CD1c-positive myeloid dendritic cell (primary cell): Measurements from ENCODE around the gene IGF2BP1.
"Not testable (repeated sequence)": the region's sequence is repeated elsewhere in the genome, so short reads cannot be mapped to it uniquely, and the experiment has no call there.

Experiments used
- DNase-seq: peaks from one replicate; pipeline ENCODE4 v3.0.0-alpha.2; 2016; ENCODE audit errors: extremely low spot score

The IGF2BP1 gene

DNA sequence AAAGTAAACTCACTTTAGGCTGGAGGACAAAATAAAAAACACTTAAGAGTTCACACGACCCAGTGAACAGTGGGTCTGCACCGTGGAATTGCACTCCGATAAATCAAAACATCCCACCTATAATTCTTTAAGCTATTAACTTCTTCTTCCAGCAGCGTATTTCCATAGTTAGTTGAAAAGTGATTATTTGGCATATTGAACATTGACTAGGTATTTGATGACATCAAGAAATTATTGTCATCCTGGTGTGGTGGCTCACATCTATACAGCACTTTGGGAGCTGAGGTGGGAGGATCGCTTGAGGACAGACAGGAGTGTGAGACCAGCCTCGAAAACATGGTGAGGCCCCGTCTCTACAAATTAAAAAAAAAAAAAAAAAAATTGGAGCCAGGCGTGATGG, 23.4 kb downstream of the IGF2BP1 start:
- no peak for DNase-seq

GRCh38 chr17:49021095-49021767, 24.0 kb downstream of the IGF2BP1 start:
- no peak for DNase-seq

GRCh38 chr17:49021768-49022103, 24.6 kb downstream of the IGF2BP1 start:
- no peak for DNase-seq

DNA sequence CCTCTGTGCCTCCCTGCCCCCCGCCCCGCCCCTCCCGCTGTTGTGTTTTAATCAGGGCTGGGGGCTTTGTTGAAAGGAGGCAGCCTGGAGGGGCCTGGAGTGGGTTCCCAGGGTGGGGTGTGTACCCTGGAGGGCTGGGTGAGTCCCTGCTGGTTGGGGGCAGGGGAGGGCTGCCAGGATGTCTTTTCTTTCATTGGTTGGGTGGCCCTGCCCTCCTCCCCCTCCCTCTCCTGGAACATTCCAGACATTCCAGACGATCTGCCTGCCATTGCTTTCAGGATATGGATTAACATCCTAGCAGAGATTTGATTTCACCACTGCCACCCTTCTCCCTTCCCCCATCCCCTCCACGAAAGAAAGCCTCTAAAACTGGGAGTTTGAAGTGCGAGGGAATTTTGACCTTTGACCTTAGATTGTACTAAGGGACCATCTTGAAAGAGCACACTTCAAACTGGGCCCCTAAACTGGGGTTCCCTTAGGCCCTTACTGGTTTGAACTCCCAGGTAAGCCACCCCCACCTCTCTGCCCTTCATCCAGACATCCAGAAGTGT, 25.3 kb downstream of the IGF2BP1 start:
- DNase-seq = no peak

DNA sequence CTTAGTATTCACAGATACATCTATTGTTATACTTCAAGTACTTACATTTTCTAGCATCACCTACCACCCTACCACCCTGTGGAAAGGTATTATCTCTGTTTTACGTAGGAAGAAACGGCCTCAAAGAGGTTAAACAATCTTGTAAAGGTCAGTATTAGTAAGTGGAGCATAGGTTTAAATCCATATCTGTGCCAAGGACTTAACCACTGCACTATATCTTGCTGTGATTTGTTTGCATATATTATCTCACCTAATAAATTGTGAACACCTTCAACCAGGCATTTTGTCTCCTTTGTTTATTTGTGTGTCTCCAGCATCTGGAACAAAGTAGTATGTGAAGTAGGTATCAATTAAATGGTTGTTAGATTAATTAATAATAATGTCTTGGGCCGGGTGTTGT, 27.3 kb downstream of the IGF2BP1 start:
- no peak for DNase-seq

GRCh38 chr17:49026447-49026846, 29.3 kb downstream of the IGF2BP1 start:
- not testable (repeated sequence) for DNase-seq

- DNase-seq = no peak
Measured at GRCh38 chr17:49028271-49028670, 31.1 kb downstream of the IGF2BP1 start.

DNA sequence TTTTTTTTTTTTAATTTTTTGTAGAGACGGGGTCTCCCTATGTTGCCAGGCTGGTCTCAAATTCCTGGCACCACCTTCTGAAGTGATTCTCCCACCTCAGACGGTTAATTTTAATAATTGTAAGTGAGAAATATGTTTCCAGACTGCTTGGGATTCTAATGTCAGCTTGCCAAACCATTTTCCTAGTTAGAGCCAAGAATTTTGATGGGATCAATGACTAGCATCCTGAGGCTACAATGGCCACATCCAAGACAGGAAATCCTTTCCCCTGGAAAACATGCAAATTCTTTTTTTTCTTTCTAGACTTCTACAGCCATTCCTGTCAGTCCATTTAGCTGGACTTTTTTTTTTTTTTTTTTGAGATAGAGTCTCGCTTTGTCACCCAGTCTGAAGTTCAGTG, 32.6 kb downstream of the IGF2BP1 start:
- no peak for DNase-seq

- DNase-seq = peak; percentile 79
Measured at GRCh38 chr17:49031965-49032928, 35.1 kb downstream of the IGF2BP1 start.

DNA sequence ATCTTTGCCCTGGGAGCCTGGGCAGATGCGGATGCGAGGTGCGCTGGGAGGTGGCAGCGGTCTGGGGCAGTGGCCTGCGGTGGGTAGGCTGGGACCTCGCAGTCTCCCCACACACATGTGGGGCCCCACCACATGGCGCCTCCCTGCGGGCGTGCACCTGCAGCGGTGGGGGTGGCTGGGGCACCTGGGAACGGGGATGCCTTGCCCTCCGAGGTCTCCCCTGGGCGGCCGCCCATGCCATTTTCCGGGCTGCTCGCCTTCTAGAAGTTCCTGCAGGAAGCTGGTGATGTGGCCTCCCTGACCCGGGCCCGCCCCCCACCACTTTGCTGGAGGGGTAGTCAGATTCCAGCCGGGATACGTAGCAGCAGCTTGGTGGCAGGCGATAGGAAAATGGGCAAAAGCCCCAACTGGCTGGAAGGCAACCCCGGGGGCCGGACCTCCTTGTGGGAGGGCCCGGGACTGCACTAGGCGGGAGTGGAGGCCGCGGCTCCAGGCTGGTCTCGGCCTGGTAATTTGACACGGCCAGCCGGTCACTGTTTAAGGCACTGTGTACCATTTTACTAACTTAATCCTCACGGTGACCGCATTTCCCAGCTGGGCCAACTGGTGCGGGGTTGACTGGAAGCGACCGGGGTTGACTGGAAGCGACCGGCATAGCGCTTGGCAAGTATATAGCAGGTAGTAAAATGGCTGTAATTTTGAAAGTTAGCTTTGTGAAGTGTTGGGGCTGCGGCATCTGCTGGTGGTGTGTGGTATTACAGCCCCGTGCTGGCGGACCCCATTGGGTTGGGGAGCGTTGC, 38.5 kb downstream of the IGF2BP1 start:
- DNase-seq = no peak

- no peak for DNase-seq
Measured at GRCh38 chr17:49036270-49036626, 39.1 kb downstream of the IGF2BP1 start.

GRCh38 chr17:49038138-49038537, 41.0 kb downstream of the IGF2BP1 start:
- no peak for DNase-seq

DNA sequence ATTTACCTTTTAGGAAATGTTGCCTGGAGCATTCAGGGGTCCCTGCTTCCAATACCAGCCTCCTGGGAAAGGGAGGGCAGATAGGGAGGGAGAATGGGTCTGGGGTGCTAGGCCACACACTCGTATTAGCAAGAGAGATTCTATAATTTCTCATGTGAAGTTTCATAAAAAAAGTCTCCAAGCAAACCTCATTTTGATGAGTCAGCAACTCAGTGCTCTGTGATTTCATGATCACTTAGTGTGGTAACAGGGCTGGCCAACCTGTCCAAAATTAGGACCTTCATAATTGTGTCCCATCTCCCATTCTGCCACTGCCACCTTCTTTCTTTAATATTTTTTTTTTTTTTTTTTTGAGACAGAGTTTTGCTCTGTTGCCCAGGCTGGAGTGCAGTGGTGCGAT, 41.4 kb downstream of the IGF2BP1 start:
- DNase-seq = no peak

GRCh38 chr17:49039518-49039917, 42.3 kb downstream of the IGF2BP1 start:
- DNase-seq = not testable (repeated sequence)

- DNase-seq = no peak
Measured at GRCh38 chr17:49041527-49041926, 44.3 kb downstream of the IGF2BP1 start.

GRCh38 chr17:49045376-49045775, 48.2 kb downstream of the IGF2BP1 start:
- DNase-seq = no peak

GRCh38 chr17:49046912-49047311, 49.7 kb downstream of the IGF2BP1 start:
- no peak for DNase-seq

DNA sequence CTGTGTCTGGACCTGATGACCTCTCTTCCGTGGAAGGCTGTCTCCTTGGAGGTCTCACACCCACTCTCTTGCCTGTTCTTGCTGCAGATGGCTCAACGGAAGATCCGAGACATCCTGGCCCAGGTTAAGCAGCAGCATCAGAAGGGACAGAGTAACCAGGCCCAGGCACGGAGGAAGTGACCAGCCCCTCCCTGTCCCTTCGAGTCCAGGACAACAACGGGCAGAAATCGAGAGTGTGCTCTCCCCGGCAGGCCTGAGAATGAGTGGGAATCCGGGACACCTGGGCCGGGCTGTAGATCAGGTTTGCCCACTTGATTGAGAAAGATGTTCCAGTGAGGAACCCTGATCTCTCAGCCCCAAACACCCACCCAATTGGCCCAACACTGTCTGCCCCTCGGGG, 52.1 kb downstream of the IGF2BP1 start:
- no peak for DNase-seq

- DNase-seq = no peak
Measured at GRCh38 chr17:49050611-49051010, 53.4 kb downstream of the IGF2BP1 start.

DNA sequence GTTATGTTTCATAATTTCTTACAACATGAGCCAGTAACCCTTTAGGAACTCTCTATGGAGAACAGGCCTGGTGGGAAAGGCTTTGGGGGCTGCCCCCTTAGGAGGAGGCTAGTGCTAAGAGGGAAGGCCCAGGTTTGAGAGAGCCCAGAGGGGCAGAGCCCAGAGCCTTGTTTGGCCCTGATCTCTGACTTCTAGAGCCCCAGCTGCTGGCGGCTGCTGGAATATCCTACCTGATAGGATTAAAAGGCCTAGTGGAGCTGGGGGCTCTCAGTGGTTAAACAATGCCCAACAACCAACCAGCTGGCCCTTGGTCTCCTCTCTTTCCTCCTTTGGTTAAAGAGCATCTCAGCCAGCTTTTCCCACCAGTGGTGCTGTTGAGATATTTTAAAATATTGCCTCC, 54.1 kb downstream of the IGF2BP1 start:
- DNase-seq = no peak

DNA sequence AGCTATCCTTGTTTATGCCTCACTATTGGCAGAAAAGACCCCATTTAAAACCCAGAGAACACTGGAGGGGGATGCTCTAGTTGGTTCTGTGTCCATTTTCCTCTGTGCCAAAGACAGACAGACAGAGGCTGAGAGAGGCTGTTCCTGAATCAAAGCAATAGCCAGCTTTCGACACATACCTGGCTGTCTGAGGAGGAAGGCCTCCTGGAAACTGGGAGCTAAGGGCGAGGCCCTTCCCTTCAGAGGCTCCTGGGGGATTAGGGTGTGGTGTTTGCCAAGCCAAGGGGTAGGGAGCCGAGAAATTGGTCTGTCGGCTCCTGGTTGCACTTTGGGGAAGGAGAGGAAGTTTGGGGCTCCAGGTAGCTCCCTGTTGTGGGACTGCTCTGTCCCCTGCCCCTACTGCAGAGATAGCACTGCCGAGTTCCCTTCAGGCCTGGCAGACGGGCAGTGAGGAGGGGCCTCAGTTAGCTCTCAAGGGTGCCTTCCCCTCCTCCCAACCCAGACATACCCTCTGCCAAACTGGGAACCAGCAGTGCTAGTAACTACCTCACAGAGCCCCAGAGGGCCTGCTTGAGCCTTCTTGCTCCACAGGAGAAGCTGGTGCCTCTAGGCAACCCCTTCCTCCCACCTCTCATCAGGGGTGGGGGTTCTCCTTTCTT, 56.1 kb downstream of the IGF2BP1 start:
- DNase-seq = no peak
